NB4 (cell line): ENCODE measurements around the gene DKK1.

Source experiments
- CTCF ChIP-seq: IDR thresholded peaks from one replicate; pipeline ENCODE4 v1.5.1; 2012; ENCODE audit warnings: low read depth, low read length
- MAX ChIP-seq: IDR thresholded peaks from 2 replicates; pipeline ENCODE4 v1.6.1; 2011; ENCODE audit warnings: low read depth, low read length
- MYC ChIP-seq: IDR thresholded peaks from 2 replicates; pipeline ENCODE4 v1.6.1; 2011; ENCODE audit warnings: low read depth, low read length
- POLR2A ChIP-seq: IDR thresholded peaks from 2 replicates; pipeline ENCODE4 v1.6.1; 2011; ENCODE audit warnings: mild to moderate bottlenecking; ENCODE audit not compliant: insufficient read length; ENCODE audit errors: extremely low read depth

- TF ChIP-seq CTCF, result no peak
- no peak for TF ChIP-seq POLR2A
- no peak for TF ChIP-seq MAX
- TF ChIP-seq MYC, result no peak
These were observed 2.4 kb downstream of the DKK1 start for GRCh38 chr10:52316500-52316899.
